Neuronal stem cell (in vitro differentiated cells): ENCODE results near the gene GNAQ.

ENCODE experiments used
- DNase-seq: peaks from one replicate; pipeline ENCODE4 v3.0.0-alpha.2; 2013; ENCODE audit warnings: low spot score
- H2AFZ ChIP-seq: one replicate; pipeline ENCODE4 v1.6.1; 2013; ENCODE audit warnings: mild to moderate bottlenecking, low read length, inconsistent platforms
- H2AK5ac ChIP-seq: 2 replicates; pipeline ENCODE4 v1.6.1; 2013; ENCODE audit warnings: low read depth, mild to moderate bottlenecking, inconsistent platforms, low read length, moderate library complexity, mixed read lengths
- H2BK120ac ChIP-seq: 2 replicates; pipeline ENCODE4 v1.6.1; 2013; ENCODE audit warnings: low read depth, mild to moderate bottlenecking, inconsistent platforms, low read length, moderate library complexity, mixed read lengths
- H2BK12ac ChIP-seq: one replicate; pipeline ENCODE4 v1.6.1; 2013; ENCODE audit warnings: low read length, inconsistent platforms
- H2BK15ac ChIP-seq: 2 replicates; pipeline ENCODE4 v1.6.1; 2013; ENCODE audit warnings: mild to moderate bottlenecking, low read length, inconsistent platforms, mixed read lengths
- H2BK5ac ChIP-seq: one replicate; pipeline ENCODE4 v1.6.1; 2013; ENCODE audit warnings: inconsistent platforms, mild to moderate bottlenecking, low read length, moderate library complexity
- H3K14ac ChIP-seq: one replicate; pipeline ENCODE4 v1.6.1; 2013; ENCODE audit warnings: low read length, inconsistent platforms
- H3K18ac ChIP-seq: 2 replicates; pipeline ENCODE4 v1.6.1; 2013; ENCODE audit warnings: low read length, inconsistent platforms
- H3K23ac ChIP-seq: 2 replicates; pipeline ENCODE4 v1.6.1; 2013; ENCODE audit warnings: low read depth, mild to moderate bottlenecking, mixed read lengths, low read length, inconsistent platforms; ENCODE audit not compliant: poor library complexity
- H3K27ac ChIP-seq: replicated peaks from 3 replicates; pipeline ENCODE4 v1.5.1; 2013; ENCODE audit warnings: low read length, inconsistent platforms
- H3K27me3 ChIP-seq, 3 experiments: 2 replicates each; pipeline ENCODE4 v1.6.1; 2013; ENCODE audit warnings: low read length in 3 of 3, mild to moderate bottlenecking in 2 of 3, inconsistent platforms in 1 of 3, low read depth in 1 of 3, mixed read lengths in 1 of 3, moderate library complexity in 1 of 3; ENCODE audit not compliant: control insufficient read depth in 3 of 3, insufficient read depth in 3 of 3
- H3K36me3 ChIP-seq, 2 donors: replicated peaks in 1 of 2; 2 replicates each; pipeline ENCODE4 v1.6.1; 2013; ENCODE audit warnings: low read length in 2 of 2; ENCODE audit not compliant: control insufficient read depth in 2 of 2, insufficient read depth in 2 of 2
- H3K4ac ChIP-seq: 2 replicates; pipeline ENCODE4 v1.6.1; 2013; ENCODE audit warnings: inconsistent platforms, mild to moderate bottlenecking, low read length, moderate library complexity
- H3K4me1 ChIP-seq, 2 donors: 1 replicate in 1 of 2; 2 replicates in 1 of 2; pipeline ENCODE4 v1.6.1; 2013; ENCODE audit warnings: low read length in 2 of 2, low read depth in 1 of 2; ENCODE audit not compliant: control insufficient read depth in 2 of 2, insufficient read depth in 1 of 2
- H3K4me2 ChIP-seq: one replicate; pipeline ENCODE4 v1.6.1; 2013; ENCODE audit warnings: mild to moderate bottlenecking, low read length, inconsistent platforms; ENCODE audit not compliant: insufficient read depth, poor library complexity, severe bottlenecking
- H3K4me3 ChIP-seq, 2 donors: 2 replicates each; pipeline ENCODE4 v1.5.1; 2013; ENCODE audit warnings: low read length in 2 of 2, mild to moderate bottlenecking in 2 of 2, inconsistent platforms in 1 of 2, moderate library complexity in 1 of 2
- H3K79me1 ChIP-seq: one replicate; pipeline ENCODE4 v1.6.1; 2013; ENCODE audit warnings: low read depth, mild to moderate bottlenecking, inconsistent platforms, low read length, moderate library complexity
- H3K9ac ChIP-seq: one replicate; pipeline ENCODE4 v1.6.1; 2013; ENCODE audit warnings: mild to moderate bottlenecking, low read depth, low read length, inconsistent platforms; ENCODE audit not compliant: poor library complexity
- H3K9me3 ChIP-seq, 2 donors: replicated peaks in 1 of 2; 2 replicates each; pipeline versions ENCODE3 to v1.6.1; 2013; ENCODE audit warnings: low read length in 2 of 2, mild to moderate bottlenecking in 2 of 2, inconsistent platforms in 1 of 2, low read depth in 1 of 2, mixed read lengths in 1 of 2, moderate library complexity in 1 of 2; ENCODE audit not compliant: control insufficient read depth in 2 of 2, insufficient read depth in 1 of 2
- H4K8ac ChIP-seq: one replicate; pipeline ENCODE4 v1.6.1; 2013; ENCODE audit warnings: low read depth, mild to moderate bottlenecking, inconsistent platforms, low read length, moderate library complexity
- H4K91ac ChIP-seq: one replicate; pipeline ENCODE4 v1.6.1; 2013; ENCODE audit warnings: low read length, low read depth, mild to moderate bottlenecking, inconsistent platforms; ENCODE audit not compliant: poor library complexity
- WGBS, 2 donors: extraction: QIAGEN DNeasy Blood & Tissue Kit; methylation state at CpG; one replicate each; pipeline ENCODE4 v1.1.7; 2013; ENCODE audit warnings: missing lambda C conversion rate in 2 of 2, mixed read lengths in 1 of 2; ENCODE audit not compliant: insufficient read length in 2 of 2, insufficient replicate concordance in 1 of 2; ENCODE audit errors: extremely low coverage in 2 of 2; 5-methylcytosine and 5-hydroxymethylcytosine counted together

GNAQ gene

DNA sequence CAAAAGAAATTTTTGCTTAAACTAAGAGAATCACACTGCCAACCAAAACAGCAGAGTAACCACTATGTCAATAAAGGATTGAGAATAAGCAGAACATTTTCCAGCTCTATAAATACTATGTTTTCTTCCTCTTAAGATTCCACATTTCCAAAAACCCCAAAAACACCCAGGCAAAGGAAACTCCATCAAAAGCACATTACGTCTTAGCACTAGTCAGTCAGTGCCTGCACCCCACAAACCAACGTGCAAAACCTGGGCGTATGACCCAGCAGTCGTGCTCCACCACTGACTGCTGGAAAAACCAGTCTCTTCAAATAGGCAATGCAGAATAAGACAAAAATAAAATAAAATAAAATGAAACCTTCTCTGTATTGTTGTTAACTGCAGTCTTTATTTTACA is 85.3 kb downstream of the GNAQ start:
- Histone ChIP-seq H3K27me3 (no peaks in the 10 kb centered on the region), H3K4me1 (peaks cover 0 to 2% of the 10 kb centered on the region in 2 donors), H3K4me2 (no peak overlapping the region), H2AFZ (no peak overlapping the region), H3K36me3 (no peaks in the 10 kb centered on the region), H2AK5ac (no peak overlapping the region), H2BK5ac (no peak overlapping the region), H2BK120ac (no peak overlapping the region), H3K23ac (no peak overlapping the region), H3K9me3 (no peaks in the 10 kb centered on the region), H3K14ac (no peak overlapping the region), H3K9ac (no peak overlapping the region), H3K79me1 (no peaks in the 10 kb centered on the region), H4K91ac (no peak overlapping the region), H3K27ac (no peak overlapping the region), H4K8ac (no peak overlapping the region), H3K4ac (no peak overlapping the region), H2BK15ac (no peak overlapping the region), H3K18ac (no peak overlapping the region), H2BK12ac (no peak overlapping the region), H3K4me3 (no peak overlapping the region)
- DNase-seq, result no peak
- no CpG with 5 or more reads among the region's 4 CpGs for WGBS, 2 donors

DNA sequence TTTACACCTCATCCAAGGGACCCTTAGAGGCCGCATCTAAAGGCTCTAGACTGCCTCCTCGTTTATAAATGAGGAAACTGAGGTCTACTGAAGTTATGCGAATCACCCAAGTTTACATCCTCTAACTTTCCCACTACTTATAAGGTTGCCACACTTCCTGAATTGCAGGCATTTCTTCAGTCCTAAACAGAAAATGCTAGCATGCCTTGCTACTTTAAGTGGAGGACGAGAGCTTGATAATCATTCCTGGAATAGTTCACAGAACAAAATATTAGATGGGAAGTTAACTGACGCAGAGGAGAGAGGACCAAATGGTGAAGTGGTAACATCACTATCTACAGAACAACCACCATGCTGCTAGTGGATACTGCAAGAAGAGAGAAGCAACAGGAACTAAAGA is 85.8 kb downstream of the GNAQ start:
- Histone ChIP-seq H2BK120ac (no peak overlapping the region), H3K14ac (no peak overlapping the region), H2AFZ (no peak overlapping the region), H3K4ac (no peak overlapping the region), H3K4me2 (no peak overlapping the region), H3K79me1 (no peaks in the 10 kb centered on the region), H3K18ac (no peak overlapping the region), H3K27ac (no peak overlapping the region), H3K23ac (no peak overlapping the region), H4K8ac (no peak overlapping the region), H3K9ac (no peak overlapping the region), H2BK5ac (no peak overlapping the region), H3K4me1 (peaks cover 0 to 2% of the 10 kb centered on the region in 2 donors), H3K27me3 (no peaks in the 10 kb centered on the region), H2BK15ac (no peak overlapping the region), H3K36me3 (no peaks in the 10 kb centered on the region), H2BK12ac (no peak overlapping the region), H3K9me3 (no peaks in the 10 kb centered on the region), H3K4me3 (no peak overlapping the region), H4K91ac (no peak overlapping the region), H2AK5ac (no peak overlapping the region)
- no peak for DNase-seq
- no CpG with 5 or more reads among the region's 5 CpGs for WGBS, 2 donors

DNA sequence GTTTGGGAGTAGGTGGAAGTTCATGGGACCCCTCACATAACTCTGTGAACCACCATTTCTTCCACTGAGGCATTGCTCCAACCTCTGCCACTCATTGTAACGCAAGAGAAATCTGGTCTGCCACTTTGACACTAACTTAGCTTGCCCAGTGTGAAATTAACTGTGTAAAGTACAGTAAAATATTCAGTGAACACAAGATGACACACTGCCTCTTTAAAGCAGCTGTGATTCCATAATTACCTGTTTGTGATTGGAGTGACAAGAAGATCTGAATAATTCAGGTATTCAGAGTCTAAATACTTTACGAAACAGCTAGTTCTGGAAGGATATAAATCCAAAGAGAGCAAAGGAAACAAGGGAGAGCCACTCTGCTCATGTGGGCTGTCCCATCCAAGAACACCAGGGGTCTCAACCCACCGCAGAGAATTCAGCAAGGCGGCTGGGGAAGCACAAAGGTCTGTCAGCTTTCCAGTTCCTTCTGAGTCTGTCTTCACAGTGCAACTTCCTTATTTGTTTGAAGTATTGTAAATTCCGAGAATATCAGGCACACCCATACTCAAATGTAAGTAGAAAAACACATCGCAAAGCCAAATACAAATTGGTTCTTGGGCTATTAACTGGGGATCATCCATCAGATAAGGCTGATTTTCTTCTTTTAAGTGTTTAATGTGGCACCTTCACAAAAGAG is 86.9 kb downstream of the GNAQ start:
- Histone ChIP-seq H3K4me2 (no peak overlapping the region), H2BK15ac (no peak overlapping the region), H3K4ac (no peak overlapping the region), H2AFZ (no peak overlapping the region), H3K79me1 (peaks cover 2% of the 10 kb centered on the region), H3K4me1 (peaks cover 0 to 2% of the 10 kb centered on the region in 2 donors), H3K4me3 (no peak overlapping the region), H3K23ac (no peak overlapping the region), H2BK12ac (no peak overlapping the region), H3K14ac (no peak overlapping the region), H4K8ac (no peak overlapping the region), H2AK5ac (no peak overlapping the region), H3K36me3 (no peaks in the 10 kb centered on the region), H4K91ac (no peak overlapping the region), H3K18ac (no peak overlapping the region), H3K9me3 (no peaks in the 10 kb centered on the region), H3K9ac (no peak overlapping the region), H3K27ac (no peak overlapping the region), H3K27me3 (no peaks in the 10 kb centered on the region), H2BK5ac (no peak overlapping the region), H2BK120ac (no peak overlapping the region)
- WGBS, 2 donors, result no CpG with 5 or more reads among the region's 6 CpGs
- peak; percentile 21 for DNase-seq

- H3K14ac ChIP-seq, result no peak overlapping the region
- no peaks in the 10 kb centered on the region for H3K27me3 ChIP-seq
- H4K8ac ChIP-seq, result no peak overlapping the region
- DNase-seq, result no peak
- H2BK5ac ChIP-seq, result no peak overlapping the region
- H3K9me3 ChIP-seq, result no peaks in the 10 kb centered on the region
- H3K9ac ChIP-seq, result no peak overlapping the region
- no peak overlapping the region for H3K4ac ChIP-seq
- H2AFZ ChIP-seq, result no peak overlapping the region
- H3K4me1 ChIP-seq, result peaks cover 0 to 2% of the 10 kb centered on the region in 2 donors
- H3K36me3 ChIP-seq, result peaks cover 0 to 3% of the 10 kb centered on the region in 2 donors
- H3K18ac ChIP-seq, result no peak overlapping the region
- H2BK12ac ChIP-seq, result no peak overlapping the region
- no peak overlapping the region for H2BK120ac ChIP-seq
- H3K23ac ChIP-seq, result no peak overlapping the region
- H2BK15ac ChIP-seq, result no peak overlapping the region
- WGBS, 2 donors, result no CpG with 5 or more reads among the region's 4 CpGs
- no peak overlapping the region for H2AK5ac ChIP-seq
- no peak overlapping the region for H3K4me2 ChIP-seq
- no peak overlapping the region for H4K91ac ChIP-seq
- H3K79me1 ChIP-seq, result peaks cover 2% of the 10 kb centered on the region
- H3K4me3 ChIP-seq, result no peak overlapping the region
- H3K27ac ChIP-seq, result no peak overlapping the region
These were observed 88.6 kb downstream of the GNAQ start for GRCh38 chr9:77943057-77943456.
